ENCODE data around the gene PRPS1.
A peak's percentile ranks its signal among the peaks of the same experiment; 100 is the strongest.
"Not testable (repeated sequence)": the region's sequence is repeated elsewhere in the genome, so short reads cannot be mapped to it uniquely, and the experiment has no call there.

The PRPS1 gene

DNA sequence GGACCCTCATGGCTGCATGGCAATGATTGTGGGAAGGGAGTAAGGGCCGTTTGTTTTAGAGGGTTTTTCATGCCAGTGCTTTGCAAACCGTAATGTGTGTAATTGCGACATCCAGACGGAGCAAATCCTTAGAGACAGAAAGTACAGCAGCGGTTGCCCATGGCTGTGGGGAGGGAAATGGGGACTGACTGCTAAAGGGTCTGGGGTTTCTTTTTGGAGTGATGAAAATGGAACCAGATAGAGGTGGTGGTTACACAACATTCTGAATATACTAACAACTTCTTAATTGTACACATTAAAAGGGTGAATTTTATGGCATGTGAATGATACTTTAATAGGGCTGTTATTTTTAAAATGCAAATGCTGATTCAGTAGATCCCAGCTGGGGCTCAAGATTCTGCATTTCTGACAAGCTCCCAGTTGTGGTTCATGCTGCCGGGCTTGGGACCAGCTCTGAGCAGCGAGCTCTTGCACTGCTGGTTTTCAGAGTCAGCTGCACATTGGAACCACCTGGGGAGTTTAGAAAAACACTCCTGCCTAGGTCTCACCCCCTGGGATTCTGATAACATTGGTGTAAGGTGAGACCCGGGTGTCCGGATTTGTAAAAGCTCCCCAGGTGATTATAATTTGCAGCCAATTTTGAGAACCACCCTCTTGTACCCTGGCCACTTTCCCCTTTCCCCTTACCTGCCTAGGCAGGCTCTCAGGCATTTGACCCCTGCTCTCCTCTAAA, 47.7 kb downstream of the PRPS1 start:
- DNase-seq: peak; percentile 80

DNA sequence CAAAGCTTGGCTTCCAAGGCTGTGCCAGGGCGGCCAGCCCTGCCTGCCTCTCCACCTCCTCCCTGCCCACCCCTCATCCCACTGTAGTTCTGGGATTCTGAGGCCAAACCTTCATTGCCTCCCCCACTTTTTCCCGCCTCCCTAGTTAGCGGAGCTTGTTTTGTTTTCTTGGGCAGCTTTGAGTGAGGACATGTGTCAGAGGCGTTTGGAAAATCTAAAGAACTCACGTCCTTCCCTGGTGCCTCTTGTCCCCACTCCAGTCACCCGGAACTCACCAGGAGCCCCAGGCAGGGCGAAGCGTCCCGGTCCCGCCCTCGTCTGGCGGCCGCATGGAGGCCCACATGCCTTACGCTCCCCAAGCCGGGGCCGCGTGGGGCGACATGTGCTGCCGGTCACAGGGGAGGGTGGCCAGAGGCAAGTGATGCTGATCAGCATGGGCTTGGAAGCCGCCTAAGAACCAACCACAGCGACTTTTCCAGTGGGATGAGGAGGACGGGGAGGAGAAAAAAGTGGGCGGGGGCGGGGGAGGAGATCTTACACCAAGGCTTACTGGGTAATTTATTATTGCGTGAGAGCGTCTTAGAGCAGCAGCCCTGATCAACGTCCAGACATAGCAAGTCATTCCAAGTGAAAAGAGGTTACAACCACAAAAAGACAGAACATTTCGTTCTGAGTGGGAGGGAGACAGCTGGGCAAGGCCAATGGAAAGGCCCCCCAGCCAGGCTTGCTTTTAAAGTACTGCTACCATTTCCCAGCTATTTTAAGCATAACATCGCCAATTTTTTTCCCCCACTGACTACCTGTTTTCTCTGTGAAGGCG, 48.5 kb downstream of the PRPS1 start:
- DNase-seq: peak; percentile 59

DNA sequence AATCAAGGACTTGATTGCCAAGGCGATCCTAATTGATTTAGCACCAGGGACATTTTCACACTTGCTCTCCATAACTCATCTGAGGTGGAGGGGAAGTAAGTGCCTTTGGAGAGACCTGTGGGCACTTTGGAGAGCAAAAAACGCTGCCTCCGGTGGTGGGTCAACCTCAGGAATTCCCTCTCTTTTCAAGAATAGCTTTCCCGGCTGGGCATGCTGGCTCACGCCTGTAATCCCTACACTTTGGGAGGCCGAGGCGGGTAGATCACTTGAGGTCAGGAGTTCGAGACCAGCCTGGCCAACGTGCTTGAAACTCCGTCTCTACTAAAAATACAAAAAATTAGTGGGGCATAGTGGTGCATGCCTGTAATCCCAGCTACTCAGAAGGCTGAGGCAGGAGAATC, 49.2 kb downstream of the PRPS1 start:
- no peak for DNase-seq

DNA sequence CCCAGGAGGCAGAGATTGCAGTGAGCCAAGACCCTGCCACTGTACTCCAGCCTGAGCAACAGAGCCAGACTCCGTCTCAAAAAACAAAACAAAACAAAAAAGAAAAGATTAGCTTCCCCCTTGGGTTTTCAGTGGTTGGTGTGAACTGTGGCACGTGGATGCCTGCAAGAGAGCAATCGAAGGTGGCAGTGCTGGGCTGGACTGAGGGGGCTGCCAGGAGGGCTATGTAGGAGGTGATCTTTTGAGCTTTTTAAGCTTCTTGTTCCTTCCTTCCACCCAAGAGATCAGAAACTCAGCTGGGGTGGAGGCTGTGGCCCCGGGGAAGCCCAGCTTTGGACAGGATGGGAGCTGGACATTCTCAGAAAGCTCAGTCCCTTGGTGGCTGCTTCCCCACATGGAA, 49.6 kb downstream of the PRPS1 start:
- DNase-seq: no peak

DNA sequence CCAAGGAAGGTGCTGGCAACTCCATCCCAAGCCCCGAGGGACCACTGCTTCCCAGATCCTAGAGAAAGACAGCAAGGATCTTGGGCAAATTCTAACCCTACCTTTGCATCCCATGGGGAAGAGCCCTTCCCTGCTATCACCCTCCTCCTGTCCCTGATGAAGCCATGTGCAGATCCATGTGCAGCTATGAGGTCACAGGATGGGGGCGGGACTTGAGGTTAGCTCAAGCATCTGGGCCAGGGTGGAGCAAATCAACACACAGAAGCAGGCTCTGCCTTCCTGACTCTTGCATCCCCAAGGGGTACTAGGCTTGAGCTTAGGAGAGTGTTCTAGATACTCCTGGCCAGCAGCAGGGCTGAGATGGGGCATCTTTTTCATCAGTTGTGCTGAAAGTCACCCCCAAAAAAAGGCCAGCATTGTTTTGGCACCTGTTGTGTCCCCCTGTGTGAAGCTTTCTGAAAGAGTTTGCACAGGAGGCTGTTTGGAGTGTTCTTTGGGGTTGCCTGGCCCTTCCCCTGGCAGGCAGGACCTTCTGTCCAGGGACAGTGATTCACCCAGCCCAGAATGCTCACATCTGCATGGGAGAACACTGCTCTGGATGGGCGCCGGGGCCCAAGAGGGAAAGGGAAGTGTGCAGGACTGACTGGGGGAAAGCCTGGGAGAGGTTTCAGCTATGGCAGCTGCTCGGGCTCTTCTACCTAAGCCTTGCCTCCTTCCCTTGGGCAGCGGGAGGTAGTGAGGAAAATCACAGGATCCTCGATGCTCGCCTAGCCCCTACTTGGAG, 50.8 kb downstream of the PRPS1 start:
- peak; percentile 55 for DNase-seq

DNA sequence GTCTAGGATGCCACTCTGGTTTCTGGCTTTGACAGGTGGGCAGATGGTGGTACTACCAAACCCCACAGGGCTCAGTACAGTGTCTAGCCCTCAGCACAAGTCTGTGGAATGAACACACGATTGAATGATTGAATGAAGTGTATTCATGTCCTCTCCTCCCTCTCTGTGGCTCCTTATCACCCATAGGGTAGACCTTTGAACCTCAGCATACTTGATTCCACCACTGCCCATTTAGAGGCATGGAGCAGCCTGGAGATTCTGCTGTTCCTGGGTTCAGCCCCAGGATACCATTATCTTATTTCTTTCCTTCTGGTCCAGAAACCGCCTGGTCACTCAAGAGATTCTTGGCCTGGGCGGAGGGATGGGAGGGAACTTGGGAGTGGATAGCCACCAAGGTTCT, 53.9 kb downstream of the PRPS1 start:
- no peak for DNase-seq

DNA sequence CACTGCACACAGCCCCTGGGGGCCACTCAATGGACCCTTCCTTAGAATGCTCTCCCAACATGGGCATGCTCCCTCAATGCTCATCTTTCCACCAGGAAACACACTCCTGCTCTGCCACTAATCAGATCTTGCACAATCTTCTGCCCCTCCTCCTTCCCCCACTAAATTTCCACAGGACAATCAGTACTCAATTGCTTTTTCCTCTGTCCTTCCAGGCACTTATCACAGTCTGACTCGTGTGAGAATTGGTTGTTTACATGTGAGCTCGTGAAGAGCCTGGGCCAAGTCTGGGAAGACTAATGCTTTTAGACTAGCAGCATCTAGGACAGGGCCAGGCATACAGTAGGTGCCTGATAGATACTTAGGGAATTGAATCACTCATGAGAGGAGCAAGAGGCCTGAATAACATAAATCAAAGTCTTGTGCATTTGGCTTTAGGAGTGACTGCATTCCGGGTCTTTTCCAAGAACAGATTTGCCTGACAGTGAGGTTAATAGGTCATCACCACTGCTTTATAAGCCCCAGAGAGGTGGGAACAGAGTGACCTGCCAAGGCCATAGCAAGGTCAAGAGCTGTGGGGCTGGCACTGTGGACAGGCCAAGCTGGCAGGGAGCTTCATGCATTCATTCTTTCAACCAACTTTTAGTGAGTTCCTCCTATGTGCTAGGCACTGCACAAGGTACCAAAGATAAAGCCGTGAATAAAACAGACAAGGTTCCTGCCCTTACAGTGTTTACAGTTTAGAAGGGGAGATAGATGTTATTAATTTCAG, 55.0 kb downstream of the PRPS1 start:
- no peak for DNase-seq

DNA sequence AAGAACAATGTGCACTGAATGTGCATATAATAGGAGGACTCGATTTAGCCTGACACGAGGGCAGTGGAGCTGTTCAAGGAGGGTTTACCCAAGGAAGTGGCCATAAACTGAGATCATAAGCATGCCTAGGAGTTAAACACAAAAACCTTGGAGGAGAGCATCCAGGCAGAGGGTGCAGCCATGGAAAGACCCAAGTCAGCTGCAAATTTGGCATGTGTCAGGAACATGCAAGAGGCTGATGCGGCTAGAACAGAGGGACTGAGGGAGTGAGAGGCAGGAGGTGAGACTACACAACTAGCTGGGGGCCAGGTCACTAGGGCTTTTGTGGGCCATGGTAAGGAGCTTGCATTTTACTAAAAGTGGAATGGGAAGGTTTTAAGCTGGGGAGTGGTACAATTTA, 55.6 kb downstream of the PRPS1 start:
- DNase-seq: no peak

DNA sequence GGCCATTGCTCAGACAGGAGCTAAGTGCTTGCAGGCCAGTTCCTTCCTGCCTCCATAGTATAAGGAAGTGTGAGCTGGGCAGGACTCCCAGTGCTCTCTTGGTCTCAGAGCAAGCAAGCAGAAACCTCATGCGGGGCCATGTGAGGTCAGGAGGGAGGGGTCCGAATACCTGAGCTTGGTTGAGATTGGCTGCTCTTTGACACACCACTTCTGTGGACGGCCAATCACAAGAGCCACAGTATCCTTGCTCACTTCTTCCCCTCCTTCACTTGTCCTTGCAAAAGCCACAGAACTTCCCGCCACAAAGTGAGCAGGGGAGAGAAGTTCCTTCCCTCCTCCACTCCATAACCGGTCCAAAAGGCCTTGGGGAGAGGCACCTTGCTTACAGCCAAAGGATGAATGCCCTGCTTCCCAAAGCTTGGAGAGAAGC, 56.7 kb downstream of the PRPS1 start:
- DNase-seq: peak; percentile 88

DNA sequence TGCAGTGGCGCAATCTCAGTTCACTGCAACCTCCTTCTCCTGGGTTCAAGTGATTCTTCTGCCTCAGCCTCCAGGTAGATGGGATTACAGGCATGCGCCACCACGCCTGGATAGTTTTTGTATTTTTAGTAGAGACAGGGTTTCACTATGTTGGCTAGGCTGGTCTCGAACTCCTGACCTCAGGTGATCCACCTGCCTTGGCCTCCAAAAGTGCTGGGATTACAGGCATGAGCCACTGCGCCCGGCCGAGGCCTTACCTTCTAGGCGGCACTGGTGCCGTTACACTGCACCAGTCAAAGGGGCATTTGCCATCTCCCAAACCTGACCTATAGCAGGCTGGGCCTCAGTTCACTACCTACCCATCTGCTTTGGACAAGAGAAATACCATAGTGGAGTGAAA, 57.3 kb downstream of the PRPS1 start:
- DNase-seq: not testable (repeated sequence)

DNA sequence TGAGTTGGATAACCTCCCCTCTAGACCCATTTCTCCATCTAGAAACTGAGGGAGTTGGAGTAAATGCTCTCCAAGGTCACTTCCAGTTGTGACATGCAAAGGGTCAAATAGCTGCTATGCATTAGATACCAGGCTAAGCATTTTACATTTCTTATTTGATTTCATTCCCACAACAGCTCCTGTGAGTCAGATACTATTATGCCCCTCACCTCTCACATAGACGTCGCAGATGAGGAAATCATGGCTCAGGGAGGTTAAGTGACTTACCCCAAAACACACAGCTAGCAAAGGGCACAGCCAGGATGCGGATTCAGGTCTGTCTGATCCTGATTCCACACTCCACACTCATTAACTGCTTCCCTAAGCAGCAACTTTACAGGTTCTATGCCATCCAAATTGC, 57.7 kb downstream of the PRPS1 start:
- DNase-seq: no peak

DNA sequence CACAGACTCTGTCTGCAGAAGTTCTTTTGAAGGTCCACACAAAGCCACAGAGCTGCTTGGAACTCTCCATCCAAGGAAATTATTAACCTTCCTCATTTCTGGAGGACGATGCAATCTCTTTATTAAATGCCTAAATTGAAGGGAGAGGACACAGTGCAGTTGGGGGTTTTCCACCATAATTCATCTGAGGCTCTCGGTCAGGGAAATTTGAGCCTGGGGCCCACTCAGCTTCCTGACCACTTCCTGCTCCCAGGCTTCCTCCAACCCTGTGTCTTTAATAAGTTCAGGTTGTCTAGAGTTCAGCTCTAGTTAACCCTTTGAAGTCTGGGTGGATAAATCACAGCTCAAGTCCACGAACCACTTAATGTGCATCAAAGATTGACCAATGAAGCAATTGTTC, 58.5 kb downstream of the PRPS1 start:
- peak; percentile 13 for DNase-seq

DNA sequence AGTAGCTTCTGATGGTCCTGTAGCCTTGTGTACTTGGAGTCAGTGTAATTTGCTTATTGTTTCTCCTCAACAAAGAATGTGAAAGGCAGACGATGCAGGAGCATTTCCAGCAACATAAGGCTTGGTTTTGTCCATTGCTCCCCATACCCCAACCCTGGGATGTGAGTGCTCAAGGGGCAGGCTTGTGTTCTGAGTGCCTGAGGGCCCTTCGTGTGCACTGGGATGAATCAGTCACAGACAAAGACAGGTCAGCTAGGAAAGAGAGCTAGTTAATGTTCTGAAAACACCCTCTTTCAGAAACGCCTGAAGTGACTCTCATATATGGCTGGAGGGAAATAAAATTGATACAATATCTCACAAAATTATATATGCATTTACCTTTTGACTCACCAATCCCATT, 59.1 kb downstream of the PRPS1 start:
- no peak for DNase-seq

DNA sequence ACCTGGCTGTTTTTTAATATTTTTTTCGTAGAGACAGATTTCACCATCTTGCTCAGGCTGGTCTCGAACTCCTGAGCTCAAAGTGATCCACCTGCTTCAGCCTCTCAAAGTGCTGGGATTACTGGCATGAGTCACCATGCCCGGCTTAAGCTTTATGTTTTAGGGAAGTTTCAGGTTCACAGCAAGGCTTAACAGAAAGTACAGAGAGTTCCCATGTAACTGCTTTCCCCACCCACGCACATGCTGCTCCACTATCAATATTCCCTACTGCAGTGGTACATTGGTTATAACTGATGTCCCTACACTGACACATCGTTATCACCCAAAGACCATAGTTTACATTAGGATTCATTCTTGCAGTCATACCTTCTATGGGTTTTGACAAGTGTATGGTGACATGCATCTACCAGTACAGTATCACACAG, 62.7 kb downstream of the PRPS1 start:
- peak; percentile 47 for DNase-seq

DNA sequence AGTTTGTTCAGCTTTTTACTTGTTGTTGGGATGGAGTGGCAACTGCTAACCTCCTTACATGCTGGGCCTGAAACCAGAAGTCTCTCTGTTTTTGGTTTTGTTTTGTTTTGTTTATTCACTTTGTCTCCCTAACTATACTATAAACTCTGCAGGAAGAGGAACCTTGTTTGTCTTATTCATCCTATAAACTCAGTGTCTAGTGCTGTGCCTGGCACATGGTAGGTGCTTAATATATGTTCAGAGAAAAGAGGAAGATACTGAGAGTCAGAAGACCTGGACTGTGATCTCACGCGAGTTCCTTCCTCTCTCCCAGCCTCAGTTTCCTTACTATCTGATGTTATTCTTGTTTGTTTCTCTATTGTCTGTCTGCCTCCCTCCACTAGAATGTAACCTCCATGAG, 71.3 kb downstream of the PRPS1 start:
- peak; percentile 9 for DNase-seq

DNA sequence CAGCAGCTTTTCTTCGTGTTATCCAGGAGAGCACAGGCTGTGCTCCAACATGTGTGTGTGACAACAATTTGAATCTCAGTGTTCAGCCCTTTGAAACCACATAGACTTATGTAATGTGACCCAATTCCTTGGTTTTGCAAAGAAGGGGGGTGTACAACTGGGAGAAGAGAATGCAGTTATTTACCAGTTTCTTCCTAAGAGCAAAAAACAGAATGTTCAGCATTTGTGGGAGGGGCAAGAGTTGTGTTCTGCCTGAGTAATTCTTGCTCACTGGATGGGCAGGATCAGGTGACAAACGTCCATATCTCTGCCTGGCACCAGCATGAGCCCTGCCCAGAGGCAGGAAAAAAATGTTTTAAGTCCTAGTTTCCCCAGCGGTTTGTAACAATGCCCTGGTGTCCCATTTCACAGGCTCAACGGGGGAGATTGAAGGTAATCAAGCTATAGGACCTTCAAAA, 72.0 kb downstream of the PRPS1 start:
- DNase-seq: peak; percentile 15

All from MV-4-11 (cell line).